HG03175 (cell line): ENCODE measurements around the gene VLDLR.

ENCODE experiments used
- ATAC-seq: cut with Tn5 transposase; IDR thresholded peaks from one replicate; pipeline ENCODE4 v1.9.1; 2021; ENCODE audit warnings: mild to moderate bottlenecking, moderate library complexity; ENCODE audit not compliant: unreplicated experiment

Gene VLDLR

GRCh38 chr9:2662496-2662895, 40.9 kb downstream of the VLDLR start:
- no peak for ATAC-seq

GRCh38 chr9:2663461-2664173, 42.0 kb downstream of the VLDLR start:
- no peak for ATAC-seq

- ATAC-seq = no peak
These were observed 42.8 kb downstream of the VLDLR start for GRCh38 chr9:2664174-2665065.

- no peak for ATAC-seq
These were observed 45.0 kb downstream of the VLDLR start for GRCh38 chr9:2666569-2666968.

GRCh38 chr9:2673161-2673560, 51.6 kb downstream of the VLDLR start:
- ATAC-seq = no peak

GRCh38 chr9:2674141-2674824, 52.7 kb downstream of the VLDLR start:
- no peak for ATAC-seq

- no peak for ATAC-seq
These were observed 54.2 kb downstream of the VLDLR start for GRCh38 chr9:2675834-2676233.

- no peak for ATAC-seq
These were observed 54.9 kb downstream of the VLDLR start for GRCh38 chr9:2676466-2676865.

GRCh38 chr9:2677915-2678889, 56.6 kb downstream of the VLDLR start:
- no peak for ATAC-seq

- ATAC-seq = no peak
These were observed 57.4 kb downstream of the VLDLR start for GRCh38 chr9:2679011-2679410.

GRCh38 chr9:2681981-2682380, 60.4 kb downstream of the VLDLR start:
- ATAC-seq = no peak

GRCh38 chr9:2686911-2687310, 65.3 kb downstream of the VLDLR start:
- ATAC-seq = no peak

- ATAC-seq = no peak
These were observed 67.0 kb downstream of the VLDLR start for GRCh38 chr9:2688636-2689035.

GRCh38 chr9:2691212-2691611, 69.6 kb downstream of the VLDLR start:
- no peak for ATAC-seq

- ATAC-seq = no peak
These were observed 70.0 kb downstream of the VLDLR start for GRCh38 chr9:2691626-2692025.

- ATAC-seq = no peak
These were observed 71.5 kb downstream of the VLDLR start for GRCh38 chr9:2693056-2693455.

- ATAC-seq = peak; percentile 59
These were observed 75.9 kb downstream of the VLDLR start for GRCh38 chr9:2697492-2697891.

GRCh38 chr9:2700398-2700797, 78.8 kb downstream of the VLDLR start:
- no peak for ATAC-seq

GRCh38 chr9:2700909-2701550, 79.4 kb downstream of the VLDLR start:
- ATAC-seq = no peak

- ATAC-seq = no peak
These were observed 82.9 kb downstream of the VLDLR start for GRCh38 chr9:2704504-2704903.
